HCT116 (cell line): Measurements from ENCODE around the gene EVI5L.

Experiments used
- CTCF ChIP-seq, 3 experiments: fragments of 200-600 bp in 1 of 3; sonication (generic) in 1 of 3; IDR thresholded peaks in 2 of 3; conservative IDR thresholded peaks in 1 of 3; 2 replicates each; pipeline ENCODE4 v1.5.1; 2012 to 2017; ENCODE audit warnings: low read depth in 2 of 3, low read length in 2 of 3, antibody characterized with exemption in 1 of 3, borderline replicate concordance in 1 of 3, control low read depth in 1 of 3, mild to moderate bottlenecking in 1 of 3, mixed read lengths in 1 of 3, mixed run types in 1 of 3, moderate library complexity in 1 of 3; ENCODE audit not compliant: insufficient read depth in 1 of 3
- EZH2 ChIP-seq: fragments of 200-600 bp; sonication (generic); IDR thresholded peaks from 2 replicates; pipeline ENCODE4 v1.6.1; 2017; ENCODE audit warnings: antibody characterized with exemption, mixed run types

- no peak for TF ChIP-seq CTCF (IDR thresholded peaks at IDR 0.05 in 2 of 3, conservative IDR thresholded peaks at IDR 0.05 in 1 of 3; ENCODE audit: borderline replicate concordance in 1 of 3, insufficient read depth in 1 of 3, low read depth in 2 of 3, low read length in 2 of 3)
- no peak for TF ChIP-seq EZH2
These were observed 77.1 kb downstream of the EVI5L start for GRCh38 chr19:7907122-7907521.
